CD14-positive monocyte (primary cell): Measurements from ENCODE around the gene RYR2. TPM values are rescaled to one million over a fixed set of nuclear protein-coding genes. Genes with fewer than 3 reads are reported as not detected.

ENCODE experiments used
- DNase-seq, 3 donors: peaks; one replicate each; pipeline ENCODE4 v3.0.0-alpha.2; 2011 to 2022
- H2AFZ ChIP-seq: 2 replicates; pipeline ENCODE4 v1.6.0; 2012; ENCODE audit warnings: mild to moderate bottlenecking, low read depth, low read length, inconsistent platforms; ENCODE audit not compliant: insufficient read depth, poor library complexity, severe bottlenecking
- H3K27ac ChIP-seq, 2 donors: 1 replicate in 1 of 2; 2 replicates in 1 of 2; pipeline ENCODE4 v1.5.1; 2012 to 2013; ENCODE audit warnings: low read length in 2 of 2, control low read depth in 1 of 2, inconsistent platforms in 1 of 2, low read depth in 1 of 2, mild to moderate bottlenecking in 1 of 2
- H3K27me3 ChIP-seq, 2 donors: one replicate each; pipeline versions ENCODE4 v1.6.0 to v1.6.1; 2011 to 2013; ENCODE audit warnings: low read length in 2 of 2; ENCODE audit not compliant: control insufficient read depth in 2 of 2, insufficient read depth in 2 of 2
- H3K36me3 ChIP-seq, 2 donors: replicated peaks in 1 of 2; 1 replicate in 1 of 2; 2 replicates in 1 of 2; pipeline versions ENCODE4 v1.5.1 to v1.6.1; 2012 to 2013; ENCODE audit warnings: low read length in 2 of 2, control low read depth in 1 of 2, inconsistent platforms in 1 of 2, mild to moderate bottlenecking in 1 of 2; ENCODE audit not compliant: insufficient read depth in 2 of 2, control insufficient read depth in 1 of 2
- H3K4me1 ChIP-seq, 2 donors: 1 replicate in 1 of 2; 2 replicates in 1 of 2; pipeline versions ENCODE4 v1.5.1 to v1.6.1; 2012 to 2013; ENCODE audit warnings: low read length in 2 of 2, control low read depth in 1 of 2, inconsistent platforms in 1 of 2, mild to moderate bottlenecking in 1 of 2, moderate library complexity in 1 of 2; ENCODE audit not compliant: insufficient read depth in 2 of 2, control insufficient read depth in 1 of 2
- H3K4me2 ChIP-seq: replicated peaks from 2 replicates; pipeline ENCODE3; 2012; ENCODE audit warnings: low read length, moderate library complexity, mild to moderate bottlenecking; ENCODE audit not compliant: poor library complexity, severe bottlenecking; ENCODE audit errors: extremely low read depth
- H3K4me3 ChIP-seq, 3 experiments: fragments of 200-600 bp in 1 of 3; sonication (generic) in 1 of 3; replicated peaks in 1 of 3; 1 replicate in 2 of 3; 2 replicates in 1 of 3; pipeline ENCODE4 v1.5.1; 2011 to 2013; ENCODE audit warnings: low read length in 3 of 3, mild to moderate bottlenecking in 3 of 3, control low read depth in 2 of 3, low read depth in 2 of 3, inconsistent platforms in 1 of 3, moderate library complexity in 1 of 3
- H3K79me2 ChIP-seq: 2 replicates; pipeline ENCODE4 v1.6.0; 2012; ENCODE audit warnings: mild to moderate bottlenecking, control low read depth, inconsistent platforms, low read length, moderate library complexity; ENCODE audit not compliant: insufficient read depth
- H3K9ac ChIP-seq: 2 replicates; pipeline ENCODE4 v1.6.0; 2017; ENCODE audit warnings: low read length, mild to moderate bottlenecking; ENCODE audit not compliant: insufficient read depth, poor library complexity, severe bottlenecking
- H3K9me3 ChIP-seq, 2 donors: replicated peaks in 1 of 2; 1 replicate in 1 of 2; 2 replicates in 1 of 2; pipeline versions ENCODE4 v1.5.1 to v1.6.1; 2012 to 2013; ENCODE audit warnings: low read length in 2 of 2, control low read depth in 1 of 2; ENCODE audit not compliant: control insufficient read depth in 1 of 2, insufficient read depth in 1 of 2
- H4K20me1 ChIP-seq: 2 replicates; pipeline ENCODE4 v1.6.0; 2012; ENCODE audit warnings: mild to moderate bottlenecking, low read length, control low read depth, moderate library complexity; ENCODE audit not compliant: insufficient read depth
- H3K27ac Mint-ChIP-seq, 7 donors: one replicate each; pipeline ENCODE4 v1.8.0; 2020; ENCODE audit warnings: mild to moderate bottlenecking in 7 of 7, mixed read lengths in 7 of 7, moderate library complexity in 6 of 7, inconsistent platforms in 2 of 7
- H3K27me3 Mint-ChIP-seq, 3 donors: one replicate each; pipeline ENCODE4 v1.8.0; 2021 to 2022; ENCODE audit warnings: low read depth in 3 of 3, mild to moderate bottlenecking in 3 of 3, mixed read lengths in 3 of 3, moderate library complexity in 3 of 3, inconsistent platforms in 1 of 3
- H3K36me3 Mint-ChIP-seq, 2 donors: one replicate each; pipeline ENCODE4 v1.8.0; 2020; ENCODE audit warnings: mixed read lengths in 2 of 2, inconsistent platforms in 1 of 2, mild to moderate bottlenecking in 1 of 2
- H3K4me1 Mint-ChIP-seq: one replicate; pipeline ENCODE4 v1.8.0; 2020; ENCODE audit warnings: mild to moderate bottlenecking, mixed read lengths
- H3K4me3 Mint-ChIP-seq, 2 donors: one replicate each; pipeline ENCODE4 v1.8.0; 2020; ENCODE audit warnings: mild to moderate bottlenecking in 2 of 2, mixed read lengths in 2 of 2, moderate library complexity in 1 of 2
- H3K9me3 Mint-ChIP-seq, 7 donors: one replicate each; pipeline ENCODE4 v1.8.0; 2020 to 2022; ENCODE audit warnings: mixed read lengths in 7 of 7, mild to moderate bottlenecking in 6 of 7, moderate library complexity in 6 of 7, inconsistent platforms in 2 of 7
- CTCF ChIP-seq: fragments of 200-600 bp; IDR thresholded peaks from one replicate; pipeline ENCODE4 v1.8.0; 2022; ENCODE audit warnings: antibody characterized with exemption, mild to moderate bottlenecking
- WGBS: methylation state at CpG from one replicate; pipeline ENCODE4 v1.1.5; 2013; ENCODE audit warnings: missing lambda C conversion rate; ENCODE audit not compliant: insufficient coverage; 5-methylcytosine and 5-hydroxymethylcytosine counted together
- intact Hi-C, 2 donors: fragments of 100-400 bp; cut with micrococcal nuclease; formaldehyde crosslinking; loops; one replicate each; pipeline versions ENCODE4 v1.15.0 to v1.15.1; 2023
- polyA plus RNA-seq, 3 donors: library from polyadenylated mRNA; depleted of rRNA in 1 of 3; unstranded in 2 of 3; stranded (reverse) in 1 of 3; fragments of 300-500 nt in 2 of 3; fragments of >200 nt in 1 of 3; fragmentation: Illumina TruSeq in 2 of 3; gene quantifications; 1 replicate in 2 of 3; 2 replicates in 1 of 3; pipeline ENCODE4 v1.2.3, GENCODE V29; 2012 to 2021

RYR2 gene
- polyA plus RNA-seq, 3 donors, result not detected

- Histone ChIP-seq H4K20me1 (no peaks in the 10 kb centered on the region), H3K4me2 (no peak overlapping the region), H3K27ac (no peak overlapping the region), H3K79me2 (no peaks in the 10 kb centered on the region), H3K36me3 (no peaks in the 10 kb centered on the region), H3K4me1 (no peaks in the 10 kb centered on the region), H3K4me3 (no peak overlapping the region), H3K27me3 (no peaks in the 10 kb centered on the region), H2AFZ (no peak overlapping the region), H3K9ac (no peak overlapping the region), H3K9me3 (no peaks in the 10 kb centered on the region)
- Mint-ChIP-seq H3K36me3 (no peaks in the 10 kb centered on the region), H3K9me3 (peaks cover 0 to 3% (median 0%) of the 10 kb centered on the region in 7 donors), H3K27me3 (no peaks in the 10 kb centered on the region), H3K27ac (no peak overlapping the region), H3K4me3 (no peak overlapping the region), H3K4me1 (no peaks in the 10 kb centered on the region)
- DNase-seq, result no peak
- TF ChIP-seq CTCF, result no peak
- WGBS, result 82% methylated on average over 4 of the region's 4 CpGs
- intact Hi-C loops, result no loop called here
These were observed 663.5 kb downstream of the RYR2 start for GRCh38 chr1:237705462-237705861.

GRCh38 chr1:237709355-237709754, 667.4 kb downstream of the RYR2 start:
- no peaks in the 10 kb centered on the region for H3K27me3 ChIP-seq
- H3K79me2 ChIP-seq, result no peaks in the 10 kb centered on the region
- Mint-ChIP-seq H3K27me3 (peaks cover 0 to 2% (median 0%) of the 10 kb centered on the region in 3 donors), H3K27ac (no peak overlapping the region), H3K4me1 (no peaks in the 10 kb centered on the region), H3K4me3 (no peak overlapping the region), H3K36me3 (no peaks in the 10 kb centered on the region), H3K9me3 (peaks cover 2 to 8% (median 4%) of the 10 kb centered on the region in 7 donors)
- no peak overlapping the region for H3K4me2 ChIP-seq
- no peaks in the 10 kb centered on the region for H4K20me1 ChIP-seq
- no peak for TF ChIP-seq CTCF
- WGBS, result 79% methylated on average over 2 of the region's 3 CpGs
- H3K9me3 ChIP-seq, result no peaks in the 10 kb centered on the region
- H3K9ac ChIP-seq, result no peak overlapping the region
- H3K4me3 ChIP-seq, result no peak overlapping the region
- no peak overlapping the region for H3K27ac ChIP-seq
- H3K36me3 ChIP-seq, result no peaks in the 10 kb centered on the region
- no peak for DNase-seq
- no peak overlapping the region for H2AFZ ChIP-seq
- intact Hi-C loops, result no loop called here
- H3K4me1 ChIP-seq, result no peaks in the 10 kb centered on the region
